H1 (cell line): ENCODE data around the gene HK1. TPM values are rescaled to one million over a fixed set of nuclear protein-coding genes. Genes with fewer than 3 reads are reported as not detected.

Source experiments
- ATF2 ChIP-seq: IDR thresholded peaks from 2 replicates; pipeline ENCODE4 v1.6.1; 2012; ENCODE audit warnings: low read length, inconsistent platforms
- CBX5 ChIP-seq: fragments of 300-800, 300-1000 bp; sonication (generic); IDR thresholded peaks from 2 replicates; pipeline ENCODE4 v1.7.1; 2016; ENCODE audit warnings: antibody characterized with exemption, low read length, low read depth
- GABPA ChIP-seq: IDR thresholded peaks from 2 replicates; pipeline ENCODE4 v1.6.1; 2011; ENCODE audit warnings: mild to moderate bottlenecking, low read length, moderate library complexity, borderline replicate concordance; ENCODE audit not compliant: insufficient read depth
- PHF8 ChIP-seq: fragments of 200-600 bp; sonication (generic); conservative IDR thresholded peaks from 2 replicates; pipeline ENCODE4 v1.7.1; 2012; ENCODE audit warnings: low read depth, mild to moderate bottlenecking, inconsistent platforms, low read length, moderate library complexity
- SIX5 ChIP-seq: IDR thresholded peaks from 2 replicates; pipeline ENCODE4 v1.6.1; 2011; ENCODE audit warnings: mild to moderate bottlenecking, low read depth, low read length
- SP4 ChIP-seq: IDR thresholded peaks from 2 replicates; pipeline ENCODE4 v1.6.1; 2012; ENCODE audit warnings: low read length, inconsistent platforms
- polyA plus RNA-seq, 7 experiments: library from polyadenylated mRNA; depleted of rRNA in 3 of 7; stranded (reverse) in 5 of 7; unstranded in 2 of 7; fragments of >200 nt in 5 of 7; fragments of 200-250 nt in 2 of 7; gene quantifications; 1 replicate in 5 of 7; 2 replicates in 1 of 7; 4 replicates in 1 of 7; pipeline versions ENCODE4 v1.2.1 to v1.2.3, GENCODE V29; 2011 to 2013; ENCODE audit warnings: missing spikeins in 2 of 7, mixed read lengths in 2 of 7
- total RNA-seq: library from RNA; stranded (reverse); fragmentation: NEBNext Ultra II Directional; extraction: Animal tissue kit (Norgen Biotek cat#: 25700); gene quantifications from 2 replicates; pipeline ENCODE4 v1.2.1, GENCODE V29; 2021

HK1 gene
- total and polyA plus RNA-seq, 2 of the 8 experiments (the other 6 are each of a cell fraction or from before 2014, with no cell fraction given): 55.8 to 247 TPM

- TF ChIP-seq CBX5 (no peak), SIX5 (no peak), ATF2 (no peak), GABPA (no peak), SP4 (no peak), PHF8 (no peak)
These were observed 60.5 kb downstream of the HK1 start (continued) for GRCh38 chr10:69338547-69339450.
